ENCODE data around the gene TRAPPC12.
"Not testable (repeated sequence)": the region's sequence is repeated elsewhere in the genome, so short reads cannot be mapped to it uniquely, and the experiment has no call there.

The TRAPPC12 gene

GRCh38 chr2:3432693-3433338 lies 53.3 kb downstream of the TRAPPC12 start:
- no peak for DNase-seq (ENCODE audit: low read depth in 2 of 2)

GRCh38 chr2:3433339-3433699 lies 53.8 kb downstream of the TRAPPC12 start:
- DNase-seq (ENCODE audit: low read depth in 2 of 2) = no peak

- DNase-seq (ENCODE audit: low read depth in 2 of 2) = no peak
These were observed 54.4 kb downstream of the TRAPPC12 start for GRCh38 chr2:3433776-3434400.

GRCh38 chr2:3434654-3435053 lies 55.2 kb downstream of the TRAPPC12 start:
- DNase-seq (ENCODE audit: low read depth in 2 of 2) = no peak

GRCh38 chr2:3435445-3435844 lies 56.0 kb downstream of the TRAPPC12 start:
- DNase-seq (ENCODE audit: low read depth in 2 of 2) = no peak

GRCh38 chr2:3440477-3440876 lies 61.0 kb downstream of the TRAPPC12 start:
- DNase-seq (ENCODE audit: low read depth in 2 of 2) = no peak

- DNase-seq (ENCODE audit: low read depth in 2 of 2) = no peak
These were observed 62.0 kb downstream of the TRAPPC12 start for GRCh38 chr2:3441465-3441864.

- no peak for DNase-seq (ENCODE audit: low read depth in 2 of 2)
These were observed 62.7 kb downstream of the TRAPPC12 start for GRCh38 chr2:3442185-3442584.

GRCh38 chr2:3443083-3443482 lies 63.6 kb downstream of the TRAPPC12 start:
- DNase-seq (ENCODE audit: low read depth in 2 of 2) = no peak

GRCh38 chr2:3443506-3444084 lies 64.1 kb downstream of the TRAPPC12 start:
- DNase-seq (ENCODE audit: low read depth in 2 of 2) = no peak

GRCh38 chr2:3445891-3446290 lies 66.4 kb downstream of the TRAPPC12 start:
- no peak for DNase-seq (ENCODE audit: low read depth in 2 of 2)

GRCh38 chr2:3446381-3446780 lies 66.9 kb downstream of the TRAPPC12 start:
- DNase-seq (ENCODE audit: low read depth in 2 of 2) = no peak

GRCh38 chr2:3447186-3447585 lies 67.7 kb downstream of the TRAPPC12 start:
- DNase-seq (ENCODE audit: low read depth in 2 of 2) = not testable (repeated sequence)

- no peak for DNase-seq (ENCODE audit: low read depth in 2 of 2)
These were observed 68.4 kb downstream of the TRAPPC12 start for GRCh38 chr2:3447789-3448317.

GRCh38 chr2:3448441-3448911 lies 69.0 kb downstream of the TRAPPC12 start:
- DNase-seq (ENCODE audit: low read depth in 2 of 2) = not testable (repeated sequence)

- no peak for DNase-seq (ENCODE audit: low read depth in 2 of 2)
These were observed 69.6 kb downstream of the TRAPPC12 start for GRCh38 chr2:3449086-3449485.

GRCh38 chr2:3449936-3450335 lies 70.4 kb downstream of the TRAPPC12 start:
- no peak for DNase-seq (ENCODE audit: low read depth in 2 of 2)

GRCh38 chr2:3450385-3451010 lies 71.0 kb downstream of the TRAPPC12 start:
- no peak for DNase-seq (ENCODE audit: low read depth in 2 of 2)

GRCh38 chr2:3451169-3451568 lies 71.7 kb downstream of the TRAPPC12 start:
- DNase-seq (ENCODE audit: low read depth in 2 of 2) = no peak

GRCh38 chr2:3451926-3452671 lies 72.6 kb downstream of the TRAPPC12 start:
- DNase-seq (ENCODE audit: low read depth in 2 of 2) = no peak

GRCh38 chr2:3453190-3453999 lies 73.9 kb downstream of the TRAPPC12 start:
- DNase-seq (ENCODE audit: low read depth in 2 of 2) = no peak

Data from stimulated activated CD8-positive, alpha-beta memory T cell treated with anti-CD3 and anti-CD28 coated beads, Interleukin-7, amount 100 ng/mL, for 4 hours (primary cell).